Fibroblast of villous mesenchyme (primary cell): ENCODE measurements around the gene RB1. TPM values are rescaled to one million over a fixed set of nuclear protein-coding genes. Genes with fewer than 3 reads are reported as not detected.

Experiments used
- DNase-seq: peaks from one replicate; pipeline ENCODE4 v3.0.0-alpha.2; 2010; ENCODE audit warnings: low read depth
- H3K4me3 ChIP-seq: 2 replicates; pipeline ENCODE4 v1.5.1; 2011; ENCODE audit warnings: low read depth, mild to moderate bottlenecking, low read length
- total RNA-seq: library from RNA; depleted of rRNA; stranded (reverse); fragments of >200 nt; gene quantifications from 2 replicates; pipeline ENCODE4 v1.2.3, GENCODE V29; 2012
- TF ChIP-seq, protein P1 (sequence below): IDR thresholded peaks from 2 replicates; pipeline ENCODE4 v1.5.1; 2012; ENCODE audit warnings: low read depth, mild to moderate bottlenecking, low read length; ENCODE audit not compliant: insufficient read depth

The RB1 gene
- total RNA-seq, 1 donor, result 50.5 TPM

DNA sequence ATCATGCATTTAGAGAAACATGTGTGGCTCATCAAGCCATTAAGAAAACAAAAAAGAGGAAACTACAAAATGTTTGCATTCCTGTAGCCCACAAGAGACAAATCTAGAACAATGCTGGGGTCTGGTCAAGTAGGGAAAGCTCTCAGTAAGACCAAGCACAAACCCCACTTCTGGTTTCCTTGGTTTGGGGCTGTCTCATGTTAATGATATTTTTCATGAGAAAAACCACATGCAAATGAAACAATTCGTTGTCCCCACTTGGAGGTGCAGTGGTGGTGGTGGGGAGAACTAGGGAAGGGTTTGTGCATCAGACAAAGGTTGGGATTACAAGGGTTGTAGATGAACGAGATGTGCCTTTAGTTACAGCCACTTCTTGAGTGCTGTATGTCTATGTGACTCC lies 7.0 kb upstream of the RB1 start:
- TF ChIP-seq, protein P1, sequence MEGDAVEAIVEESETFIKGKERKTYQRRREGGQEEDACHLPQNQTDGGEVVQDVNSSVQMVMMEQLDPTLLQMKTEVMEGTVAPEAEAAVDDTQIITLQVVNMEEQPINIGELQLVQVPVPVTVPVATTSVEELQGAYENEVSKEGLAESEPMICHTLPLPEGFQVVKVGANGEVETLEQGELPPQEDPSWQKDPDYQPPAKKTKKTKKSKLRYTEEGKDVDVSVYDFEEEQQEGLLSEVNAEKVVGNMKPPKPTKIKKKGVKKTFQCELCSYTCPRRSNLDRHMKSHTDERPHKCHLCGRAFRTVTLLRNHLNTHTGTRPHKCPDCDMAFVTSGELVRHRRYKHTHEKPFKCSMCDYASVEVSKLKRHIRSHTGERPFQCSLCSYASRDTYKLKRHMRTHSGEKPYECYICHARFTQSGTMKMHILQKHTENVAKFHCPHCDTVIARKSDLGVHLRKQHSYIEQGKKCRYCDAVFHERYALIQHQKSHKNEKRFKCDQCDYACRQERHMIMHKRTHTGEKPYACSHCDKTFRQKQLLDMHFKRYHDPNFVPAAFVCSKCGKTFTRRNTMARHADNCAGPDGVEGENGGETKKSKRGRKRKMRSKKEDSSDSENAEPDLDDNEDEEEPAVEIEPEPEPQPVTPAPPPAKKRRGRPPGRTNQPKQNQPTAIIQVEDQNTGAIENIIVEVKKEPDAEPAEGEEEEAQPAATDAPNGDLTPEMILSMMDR, result no peak
- DNase-seq, result no peak
- H3K4me3 ChIP-seq, result no peak overlapping the region

DNA sequence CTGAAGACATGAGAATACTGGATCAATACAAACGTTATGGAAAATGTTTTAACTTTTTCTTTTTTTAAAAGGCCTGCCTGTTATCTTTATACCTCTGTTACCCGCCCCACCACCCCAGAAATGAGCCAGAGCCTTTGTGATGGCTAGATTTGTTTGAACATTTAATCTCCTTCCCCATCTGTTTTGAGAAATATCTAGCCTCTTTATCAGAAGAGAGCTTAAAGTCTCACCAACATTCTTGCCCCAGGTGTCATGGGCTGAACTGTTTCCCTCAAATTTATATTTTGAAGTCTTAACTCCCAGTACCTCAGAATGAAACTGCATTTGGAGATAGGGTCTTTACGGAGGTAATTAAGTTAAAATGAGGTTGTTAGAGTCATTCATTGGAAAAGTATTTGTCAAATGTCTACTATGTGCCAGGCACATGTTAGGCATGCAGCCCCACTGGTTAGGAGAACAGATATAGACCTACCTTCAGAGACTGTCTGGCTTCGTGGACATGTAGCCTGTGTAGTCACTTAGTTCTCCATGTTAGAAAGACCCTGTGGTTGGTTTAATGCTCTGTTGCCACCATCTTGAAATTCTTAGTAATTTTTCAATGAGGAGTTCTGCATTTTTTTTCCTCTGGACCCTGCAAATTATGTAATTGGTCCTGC lies 6.3 kb upstream of the RB1 start:
- no peak overlapping the region for H3K4me3 ChIP-seq
- no peak for DNase-seq
- TF ChIP-seq, protein P1, result no peak

DNA sequence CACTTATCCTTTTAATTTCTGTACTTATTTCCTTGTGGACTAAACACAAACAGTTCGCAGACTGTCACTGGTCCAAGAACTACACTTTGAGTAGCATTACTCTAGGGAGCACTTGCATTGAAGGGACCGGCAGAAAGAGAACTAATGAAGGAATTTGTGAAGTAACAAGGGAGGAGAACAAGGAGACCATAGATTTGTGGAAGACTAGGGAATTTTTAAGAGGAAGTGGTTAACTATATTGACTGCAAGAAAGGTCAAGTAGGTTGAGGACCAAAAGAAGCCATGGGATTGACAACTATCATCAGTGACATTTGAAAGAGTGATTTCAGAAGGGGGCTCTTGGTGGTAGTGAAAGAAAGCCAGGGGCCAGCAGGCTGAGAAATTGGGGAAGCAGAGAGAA lies 4.0 kb upstream of the RB1 start:
- TF ChIP-seq, protein P1, result no peak
- DNase-seq, result no peak

DNA sequence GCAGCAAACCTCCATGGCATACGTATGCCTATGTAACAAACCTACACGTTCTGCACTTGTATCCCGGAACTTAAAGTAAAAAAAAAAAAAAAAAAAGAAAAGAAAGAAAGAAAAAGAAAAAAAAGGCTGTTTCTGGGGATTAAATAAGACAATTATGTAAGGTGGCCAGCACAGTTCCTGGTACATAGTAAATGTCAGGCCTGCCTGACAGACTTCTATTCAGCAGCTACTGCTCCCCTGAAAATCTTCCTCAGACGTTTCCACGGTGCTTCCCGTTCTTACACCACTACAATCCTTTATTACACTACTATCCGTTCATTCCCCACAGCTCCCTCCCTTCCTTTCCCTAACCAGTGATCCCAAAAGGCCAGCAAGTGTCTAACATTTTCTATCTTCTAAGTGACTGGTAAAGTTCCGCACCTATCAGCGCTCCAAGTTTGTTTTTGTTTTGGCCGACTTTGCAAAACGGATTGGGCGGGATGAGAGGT lies 636 bp upstream of the RB1 start:
- DNase-seq, result no peak
- TF ChIP-seq, protein P1, result no peak
- peak overlapping the region; percentile 85 for H3K4me3 ChIP-seq

More for the DNA sequence above, 4.0 kb upstream of the RB1 start:
- no peak overlapping the region for H3K4me3 ChIP-seq

DNA sequence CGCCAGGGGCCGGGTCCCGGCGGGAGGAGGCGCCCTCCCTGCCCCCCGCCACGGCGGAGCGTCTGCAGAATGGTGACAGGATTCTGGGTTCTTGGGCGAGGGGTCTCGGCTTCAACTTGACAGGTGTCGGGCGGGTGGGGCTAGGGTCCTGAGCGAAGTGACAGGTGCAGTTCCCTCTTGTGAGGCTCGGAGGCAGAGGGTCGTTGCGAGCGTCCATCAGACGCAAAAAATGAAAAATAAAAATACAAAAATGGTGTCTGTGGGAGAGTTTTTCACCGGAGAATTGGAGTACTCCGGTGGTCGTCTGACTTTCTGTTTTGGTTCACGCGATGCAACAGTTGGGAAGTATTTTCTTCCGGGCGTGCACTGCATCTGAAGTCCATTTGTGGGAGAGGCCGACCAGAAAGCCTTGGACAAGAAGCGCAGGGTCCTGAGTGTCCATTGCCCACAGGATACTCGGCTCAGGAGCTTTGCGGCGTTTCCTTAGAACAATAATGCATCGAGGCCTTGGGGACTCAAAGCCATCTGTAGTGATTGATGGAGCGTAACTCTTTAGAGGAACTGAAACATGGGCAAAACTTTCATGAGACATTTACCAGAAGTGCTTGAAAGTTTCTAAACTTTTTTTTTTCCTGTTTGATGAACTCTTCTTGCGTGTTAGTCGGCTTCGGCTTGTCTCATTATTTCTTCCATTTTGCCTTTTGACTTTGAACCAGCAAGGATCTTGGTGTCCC lies 759 bp downstream of the RB1 start:
- peak; percentile 77 for DNase-seq
- peak overlapping the region; percentile 85 for H3K4me3 ChIP-seq
- TF ChIP-seq, protein P1, result no peak

DNA sequence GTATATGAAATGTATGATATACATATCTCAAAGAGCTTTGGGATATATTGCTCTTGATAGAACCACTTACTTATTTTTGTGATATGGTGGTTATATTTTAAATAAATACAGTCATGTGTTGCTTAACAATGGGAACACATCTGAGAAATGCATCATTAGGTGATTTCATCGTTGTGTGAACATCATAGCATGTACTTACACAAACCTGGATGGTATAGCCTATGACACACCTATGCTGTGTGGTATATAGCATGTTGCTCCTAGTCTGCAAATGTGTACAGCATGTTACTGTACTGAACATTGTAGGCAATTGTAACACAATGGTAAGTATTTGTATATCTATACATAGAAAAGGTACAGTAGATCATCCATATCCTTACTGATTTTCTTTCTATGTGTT lies 7.7 kb downstream of the RB1 start:
- TF ChIP-seq, protein P1, result no peak
- no peak overlapping the region for H3K4me3 ChIP-seq
- no peak for DNase-seq
